Stimulated activated CD4-positive, alpha-beta T cell treated with anti-CD3 and anti-CD28 coated beads, Interleukin-15, amount 100 ng/mL, for 48 hours (primary cell): Measurements from ENCODE around the gene MAP3K10.

Source experiments
- DNase-seq, 2 donors: peaks; one replicate each; pipeline ENCODE4 v3.0.0-alpha.2; 2020; ENCODE audit warnings: low read depth in 2 of 2

The MAP3K10 gene

DNA sequence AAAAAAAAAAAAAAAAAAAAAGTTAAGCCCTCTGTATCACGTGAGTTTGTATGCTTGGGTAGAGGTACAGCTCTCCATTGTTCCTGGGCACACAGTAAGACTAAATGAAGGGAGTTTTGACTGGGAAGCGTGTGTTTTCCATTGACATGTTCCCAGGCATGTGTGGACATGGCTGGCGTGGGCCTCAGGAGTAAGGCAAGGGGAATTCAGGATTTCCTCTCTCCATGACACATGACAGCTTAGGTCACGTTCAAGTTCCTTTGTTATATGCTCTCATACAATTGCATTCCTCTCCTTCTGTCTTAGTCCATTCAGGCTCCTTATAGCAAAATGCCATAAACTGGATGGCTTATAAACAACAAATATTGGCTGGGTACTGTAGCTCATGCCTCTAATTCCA, 17.1 kb upstream of the MAP3K10 start:
- no peak for DNase-seq

DNA sequence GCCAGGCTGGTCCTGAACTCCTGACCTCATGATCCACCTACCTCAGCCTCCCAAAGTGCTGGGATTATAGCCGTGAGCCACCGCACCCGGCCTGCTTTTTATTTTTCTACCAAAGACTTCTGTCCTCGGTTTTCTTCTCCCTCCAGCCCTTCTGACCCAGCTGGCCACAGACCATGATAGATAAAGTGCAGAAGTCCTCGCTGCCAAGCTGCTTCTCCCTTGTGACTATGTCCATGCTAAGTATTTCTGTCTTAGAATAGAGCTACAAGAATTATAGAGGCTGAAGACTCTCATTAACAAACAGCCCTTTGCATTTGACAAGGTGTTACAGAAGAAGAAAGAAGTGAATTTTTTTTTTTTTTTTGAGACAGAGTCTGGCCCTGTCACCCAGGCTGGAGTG, 15.4 kb upstream of the MAP3K10 start:
- no peak for DNase-seq

GRCh38 chr19:40177286-40178070, 13.7 kb upstream of the MAP3K10 start:
- DNase-seq = no peak

GRCh38 chr19:40178756-40179155, 12.5 kb upstream of the MAP3K10 start:
- DNase-seq = no peak

DNA sequence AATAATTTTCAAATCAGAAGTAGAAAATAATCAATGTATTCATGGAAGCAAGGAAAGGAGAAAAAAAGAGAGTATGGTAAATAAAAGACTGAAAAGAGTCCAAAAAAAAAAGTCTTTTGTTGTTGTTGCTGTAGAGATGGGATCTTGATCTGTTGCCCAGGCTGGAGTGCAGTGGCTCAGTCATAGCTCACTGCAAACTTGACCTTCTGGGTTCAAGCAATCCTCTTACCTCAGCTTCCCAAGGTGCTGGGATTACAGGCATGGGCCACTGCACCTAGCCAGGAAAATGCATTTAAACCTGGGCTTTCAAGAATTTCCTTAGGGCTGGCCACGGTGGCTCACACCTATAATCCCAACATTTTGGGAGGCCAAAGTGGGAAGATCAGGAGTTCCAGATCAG, 7.0 kb upstream of the MAP3K10 start:
- DNase-seq = no peak

DNA sequence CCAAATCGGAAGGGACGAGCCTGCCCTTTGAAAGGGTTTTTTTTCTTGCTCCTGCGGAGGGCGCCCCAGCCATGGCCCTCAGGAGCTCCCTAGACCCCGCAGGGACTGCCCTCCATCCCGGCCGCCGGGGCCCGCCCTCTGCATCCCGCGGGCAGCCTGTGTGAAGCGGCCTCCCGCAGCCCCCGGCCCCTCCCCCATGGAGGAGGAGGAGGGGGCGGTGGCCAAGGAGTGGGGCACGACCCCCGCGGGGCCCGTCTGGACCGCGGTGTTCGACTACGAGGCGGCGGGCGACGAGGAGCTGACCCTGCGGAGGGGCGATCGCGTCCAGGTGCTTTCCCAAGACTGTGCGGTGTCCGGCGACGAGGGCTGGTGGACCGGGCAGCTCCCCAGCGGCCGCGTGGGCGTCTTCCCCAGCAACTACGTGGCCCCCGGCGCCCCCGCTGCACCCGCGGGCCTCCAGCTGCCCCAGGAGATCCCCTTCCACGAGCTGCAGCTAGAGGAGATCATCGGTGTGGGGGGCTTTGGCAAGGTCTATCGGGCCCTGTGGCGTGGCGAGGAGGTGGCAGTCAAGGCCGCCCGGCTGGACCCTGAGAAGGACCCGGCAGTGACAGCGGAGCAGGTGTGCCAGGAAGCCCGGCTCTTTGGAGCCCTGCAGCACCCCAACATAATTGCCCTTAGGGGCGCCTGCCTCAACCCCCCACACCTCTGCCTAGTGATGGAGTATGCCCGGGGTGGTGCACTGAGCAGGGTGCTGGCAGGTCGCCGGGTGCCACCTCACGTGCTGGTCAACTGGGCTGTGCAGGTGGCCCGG, 815 bp downstream of the MAP3K10 start:
- no peak for DNase-seq

GRCh38 chr19:40192758-40193586, 1.7 kb downstream of the MAP3K10 start:
- DNase-seq = no peak

DNA sequence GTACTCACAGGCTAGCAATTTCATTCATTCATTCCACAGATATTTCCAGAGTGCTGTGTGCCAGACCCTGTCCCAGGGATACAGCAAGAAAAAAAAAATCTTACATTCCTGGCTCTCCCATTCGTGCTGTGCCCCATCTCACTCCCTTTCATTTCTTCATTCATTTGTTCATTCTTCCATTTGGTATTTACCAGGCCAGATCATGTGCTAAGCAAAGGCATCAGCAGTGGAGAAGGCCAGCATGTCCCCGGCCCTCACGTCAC, 2.3 kb downstream of the MAP3K10 start:
- no peak for DNase-seq

DNA sequence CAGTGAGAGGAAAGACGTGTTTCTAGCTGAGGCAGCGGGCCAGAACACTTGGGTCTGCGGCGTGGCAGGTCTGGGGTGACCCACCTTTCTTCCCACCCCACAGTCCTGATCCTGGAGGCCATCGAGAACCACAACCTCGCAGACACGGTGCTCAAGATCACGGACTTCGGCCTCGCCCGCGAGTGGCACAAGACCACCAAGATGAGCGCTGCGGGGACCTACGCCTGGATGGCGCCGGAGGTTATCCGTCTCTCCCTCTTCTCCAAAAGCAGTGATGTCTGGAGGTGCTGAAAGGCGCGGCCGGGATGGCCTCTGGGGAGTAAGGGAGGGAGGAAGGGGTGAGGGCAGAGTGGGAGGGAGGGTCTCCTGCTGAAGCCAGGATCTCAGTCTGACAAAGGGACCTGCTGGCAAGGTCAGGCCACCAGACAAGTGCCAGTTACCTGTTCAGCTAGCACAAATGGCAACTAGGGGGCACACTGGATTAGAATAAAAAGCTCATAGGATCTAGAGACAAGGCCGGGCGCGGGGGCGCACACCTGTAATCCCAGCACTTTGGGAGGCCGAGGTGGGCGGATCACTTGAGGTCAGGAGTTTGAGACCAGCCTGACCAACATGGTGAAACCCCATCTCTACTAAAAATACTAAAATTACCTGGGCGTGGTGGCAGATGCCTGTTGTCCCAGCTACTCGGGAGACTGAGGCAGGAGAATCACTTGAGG, 7.2 kb downstream of the MAP3K10 start:
- no peak for DNase-seq

DNA sequence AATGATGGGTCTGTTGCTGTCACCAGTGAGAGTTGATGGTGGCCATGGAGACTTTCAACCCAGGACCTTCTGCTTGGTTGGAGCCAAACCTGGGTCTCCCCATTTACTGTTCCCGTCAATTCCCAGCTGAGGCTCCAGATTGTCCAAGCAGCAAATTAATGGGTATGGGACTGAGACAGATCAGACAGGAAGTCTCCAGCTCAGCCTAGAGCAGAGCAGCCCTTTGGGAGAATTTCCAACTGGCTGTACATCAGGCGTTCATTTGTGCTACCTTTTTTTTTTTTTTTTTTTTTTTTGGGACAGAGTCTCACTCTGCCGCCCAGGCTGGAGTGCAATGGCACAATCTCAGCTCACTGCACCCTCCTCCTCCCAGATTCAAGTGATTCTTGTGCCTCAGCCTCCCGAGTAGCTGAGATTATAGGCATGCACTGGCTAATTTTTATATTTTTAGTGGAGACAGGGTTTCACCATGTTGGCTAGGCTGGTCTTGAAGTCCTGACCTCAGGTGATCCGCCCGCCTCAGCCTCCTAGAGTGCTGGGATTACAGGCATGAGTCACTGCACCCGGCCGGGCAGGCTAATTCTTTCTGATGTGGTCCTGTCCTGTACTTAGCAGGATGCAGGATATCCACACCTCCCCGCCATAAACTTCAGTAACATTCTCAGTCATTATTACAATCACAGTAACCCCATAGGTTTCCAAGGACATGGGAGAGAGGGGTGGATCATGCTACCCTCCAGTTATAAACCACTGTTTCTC, 9.3 kb downstream of the MAP3K10 start:
- DNase-seq = no peak

DNA sequence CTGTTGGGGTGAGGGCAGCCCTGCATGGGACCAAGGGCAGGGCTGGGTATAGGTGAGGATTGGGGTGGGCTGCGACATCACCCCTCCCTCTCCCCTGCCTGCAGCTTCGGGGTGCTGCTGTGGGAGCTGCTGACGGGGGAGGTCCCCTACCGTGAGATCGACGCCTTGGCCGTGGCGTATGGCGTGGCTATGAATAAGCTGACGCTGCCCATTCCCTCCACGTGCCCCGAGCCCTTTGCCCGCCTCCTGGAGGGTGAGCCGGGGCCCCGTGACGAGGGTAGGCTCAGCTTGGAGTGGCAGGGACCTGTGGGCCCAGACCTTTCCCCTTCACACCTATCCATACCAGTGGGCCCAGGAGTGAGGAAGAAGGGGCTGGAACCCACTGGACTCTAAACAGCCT, 13.2 kb downstream of the MAP3K10 start:
- no peak for DNase-seq

GRCh38 chr19:40205760-40206159, 14.5 kb downstream of the MAP3K10 start:
- DNase-seq = no peak

GRCh38 chr19:40208602-40209001, 17.4 kb downstream of the MAP3K10 start:
- DNase-seq = no peak

GRCh38 chr19:40210889-40211288, 19.7 kb downstream of the MAP3K10 start:
- DNase-seq = no peak

- DNase-seq = no peak
These were observed 22.1 kb downstream of the MAP3K10 start for GRCh38 chr19:40213251-40213829.

GRCh38 chr19:40213882-40214570, 22.8 kb downstream of the MAP3K10 start:
- no peak for DNase-seq

GRCh38 chr19:40214936-40215335, 23.7 kb downstream of the MAP3K10 start:
- no peak for DNase-seq

- no peak for DNase-seq
These were observed 25.0 kb downstream of the MAP3K10 start for GRCh38 chr19:40216013-40216776.

GRCh38 chr19:40216777-40217026, 25.5 kb downstream of the MAP3K10 start:
- no peak for DNase-seq
